GM12878 (cell line): ENCODE data around the gene EP300. TPM values are rescaled to one million over a fixed set of nuclear protein-coding genes. Genes with fewer than 3 reads are reported as not detected.

ENCODE experiments used
- ATAC-seq: fragments of 200-7000 bp; cut with Tn5 transposase; 3 replicates; pipeline ENCODE4 v1.9.1; 2020; ENCODE audit warnings: mild to moderate bottlenecking, moderate library complexity
- BruUV-seq: library from RNA; stranded (reverse); fragments of 400-500 nt; replicated peaks from 2 replicates; lab custom pipeline; 2021; lab: Mats Ljungman, UMichigan
- CTCF ChIA-PET: fragments of 300-600 bp; sonication (Branson Sonifier 250); formaldehyde crosslinking; extraction: SDS; loops from one replicate; lab custom pipeline; 2021; ENCODE audit warnings: inconsistent platforms; lab: Yijun Ruan, JAX
- POLR2A ChIA-PET: fragments of 350-600 bp; formaldehyde crosslinking; extraction: SDS; loops from one replicate; lab custom pipeline; 2021; ENCODE audit warnings: inconsistent platforms; lab: Charles Lee
- RAD21 ChIA-PET: fragments of 300-600 bp; sonication (Branson Sonifier 250); formaldehyde crosslinking; loops from one replicate; lab custom pipeline; 2023; ENCODE audit warnings: antibody characterized with exemption; ENCODE audit not compliant: unreplicated experiment; lab: Charles Lee
- SMC1A ChIA-PET: fragments of 300-600 bp; sonication (Branson Sonifier 250); formaldehyde crosslinking; loops from one replicate; lab custom pipeline; 2023; ENCODE audit not compliant: unreplicated experiment, uncharacterized antibody; lab: Charles Lee
- DNase-seq: peaks from one replicate; pipeline ENCODE4 v3.0.0-alpha.2; 2011; ENCODE audit warnings: low read depth, low spot score
- FAIRE-seq: peaks from 3 replicates; lab custom pipeline; 2011; peaks lifted over from hg19 to GRCh38; lab: Jason Lieb, UNC
- H2AFZ ChIP-seq: 2 replicates; pipeline ENCODE4 v1.6.0; 2011; ENCODE audit warnings: low read depth, low read length, control low read depth; ENCODE audit not compliant: control insufficient read depth
- H3K27ac ChIP-seq: 2 replicates; pipeline ENCODE4 v1.5.1; 2011; ENCODE audit warnings: control low read depth; ENCODE audit not compliant: control insufficient read depth, insufficient read depth
- H3K27me3 ChIP-seq, 2 experiments: replicated peaks in 1 of 2; 2 replicates each; pipeline versions ENCODE4 v1.6.0 to v1.6.1; 2011; ENCODE audit warnings: low read length in 1 of 2; ENCODE audit not compliant: control insufficient read depth in 2 of 2, insufficient read depth in 2 of 2
- H3K36me3 ChIP-seq, 2 experiments: 2 replicates each; pipeline ENCODE4 v1.5.1; 2011; ENCODE audit warnings: low read length in 1 of 2; ENCODE audit not compliant: control insufficient read depth in 2 of 2, insufficient read depth in 2 of 2
- H3K4me1 ChIP-seq: 2 replicates; pipeline ENCODE4 v1.6.1; 2011; ENCODE audit warnings: mild to moderate bottlenecking, low read length, moderate library complexity, mixed read lengths; ENCODE audit not compliant: control insufficient read depth, insufficient read depth
- H3K4me2 ChIP-seq: 2 replicates; pipeline ENCODE4 v1.6.0; 2011; ENCODE audit warnings: control low read depth; ENCODE audit not compliant: control insufficient read depth, insufficient read depth
- H3K4me3 ChIP-seq: fragments of 200-600 bp; sonication (generic); 2 replicates; pipeline ENCODE4 v1.5.1; 2016
- H3K79me2 ChIP-seq: 2 replicates; pipeline ENCODE4 v1.6.0; 2011; ENCODE audit warnings: low read length; ENCODE audit not compliant: control insufficient read depth, insufficient read depth
- H3K9ac ChIP-seq: 2 replicates; pipeline ENCODE4 v1.8.0; 2011; ENCODE audit warnings: low read length, control low read depth, mixed read lengths; ENCODE audit not compliant: control insufficient read depth, insufficient read depth
- H3K9me3 ChIP-seq: replicated peaks from 3 replicates; pipeline ENCODE4 v1.5.1; 2011; ENCODE audit warnings: mild to moderate bottlenecking, low read length; ENCODE audit not compliant: control insufficient read depth, insufficient read depth
- H4K20me1 ChIP-seq: 2 replicates; pipeline ENCODE4 v1.6.0; 2011; ENCODE audit not compliant: control insufficient read depth, insufficient read depth
- CEBPZ ChIP-seq: fragments of 150-350 bp; IDR thresholded peaks from 2 replicates; pipeline ENCODE4 v1.6.1; 2016; ENCODE audit warnings: low read depth, low read length
- CREB1 ChIP-seq: IDR thresholded peaks from 2 replicates; pipeline ENCODE4 v1.6.1; 2012; ENCODE audit warnings: low read depth, mild to moderate bottlenecking, inconsistent platforms
- E4F1 ChIP-seq: fragments of 450-650 bp; IDR thresholded peaks from 2 replicates; pipeline ENCODE4 v1.6.1; 2018; ENCODE audit warnings: borderline replicate concordance, mild to moderate bottlenecking; ENCODE audit not compliant: partially characterized antibody
- LARP7 ChIP-seq: fragments of 450-650 bp; IDR thresholded peaks from 2 replicates; pipeline ENCODE4 v1.6.1; 2017; ENCODE audit warnings: mild to moderate bottlenecking
- PKNOX1 ChIP-seq: fragments of 450-650 bp; IDR thresholded peaks from 2 replicates; pipeline ENCODE4 v1.6.1; 2016; ENCODE audit warnings: mild to moderate bottlenecking
- RAD51 ChIP-seq: fragments of 450-650 bp; IDR thresholded peaks from 2 replicates; pipeline ENCODE4 v1.6.1; 2016; ENCODE audit warnings: moderate library complexity, mild to moderate bottlenecking, inconsistent platforms
- RUNX3 ChIP-seq: IDR thresholded peaks from 2 replicates; pipeline ENCODE4 v1.6.1; 2012; ENCODE audit warnings: low read length, inconsistent platforms
- ZBED1 ChIP-seq: IDR thresholded peaks from 2 replicates; pipeline ENCODE4 v1.6.1; 2016; ENCODE audit warnings: borderline replicate concordance
- WGBS: methylation state at CpG from one replicate; pipeline ENCODE4 v1.1.6; 2016; ENCODE audit warnings: low lambda C conversion rate; ENCODE audit not compliant: insufficient replicate concordance, insufficient coverage; ENCODE audit errors: missing lambda C conversion rate; 5-methylcytosine and 5-hydroxymethylcytosine counted together
- in situ Hi-C: fragments of 300-500 bp; cut with MboI; formaldehyde crosslinking; loops from 9 replicates; pipeline ENCODE4 v1.14.3; 2018; ENCODE audit warnings: mixed read lengths
- intact Hi-C: fragments of 100-400 bp; cut with micrococcal nuclease; formaldehyde crosslinking; loops from one replicate; pipeline ENCODE4 v1.14.2; 2022; ENCODE audit not compliant: unreplicated experiment
- polyA plus RNA-seq, 11 experiments: library from polyadenylated mRNA; depleted of rRNA in 4 of 11; unstranded in 6 of 11; stranded (reverse) in 5 of 11; fragments of >200 nt; fragmentation: Nextera tagmentation in 4 of 11; fragmentation: Illumina TruSeq in 1 of 11; extraction: Ambion mirVana in 4 of 11; extraction: Trizol in 1 of 11; gene quantifications; 1 replicate in 1 of 11; 2 replicates in 10 of 11; pipeline versions ENCODE4 v1.2.1 to v1.2.3, GENCODE V29; 2011 to 2016; ENCODE audit warnings: inconsistent platforms in 2 of 11, missing spikeins in 2 of 11, low read depth in 1 of 11
- total RNA-seq, 4 experiments: library from RNA; depleted of rRNA in 3 of 4; stranded (reverse); fragments of >200 nt in 3 of 4; fragmentation: Illumina TruSeq in 1 of 4; extraction: Trizol in 1 of 4; gene quantifications; 2 replicates each; pipeline versions ENCODE4 v1.2.1 to v1.2.3, GENCODE V29; 2013 to 2021

The EP300 gene
- total and polyA plus RNA-seq, 10 of the 15 experiments (the other 5 are each of a cell fraction or from before 2014, with no cell fraction given) = 5.5 to 48.5 (median 23.6) TPM

GRCh38 chr22:41157083-41157482 is 64.7 kb downstream of the EP300 start:
- Histone ChIP-seq H3K4me2 (no peak overlapping the region), H3K27me3 (no peaks in the 10 kb centered on the region), H3K79me2 (no peaks in the 10 kb centered on the region), H3K36me3 (peaks cover 20 to 66% of the 10 kb centered on the region in 2 experiments), H3K27ac (no peak overlapping the region), H2AFZ (no peak overlapping the region), H3K9me3 (no peaks in the 10 kb centered on the region), H4K20me1 (no peaks in the 10 kb centered on the region), H3K4me3 (no peak overlapping the region), H3K4me1 (no peaks in the 10 kb centered on the region), H3K9ac (no peak overlapping the region)
- in situ Hi-C loops = no loop called here
- no TSS peak for BruUV-seq
- SMC1A ChIA-PET = no interaction called here
- FAIRE-seq = no peak
- ATAC-seq = no peak
- intact Hi-C loops = no loop called here
- no peak for DNase-seq
- RAD21 ChIA-PET = no interaction called here
- TF ChIP-seq ZBED1 = no peak
- POLR2A ChIA-PET = interaction anchor here (0.7 kb wide), 1 partner anchor 477 kb away, joined by 3 read pairs; no protein-coding TSS in a partner anchor
- CTCF ChIA-PET = interaction anchor here (2.4 kb wide), 1 partner anchor 235 kb away, joined by 10 read pairs; no protein-coding TSS in a partner anchor
- WGBS = 99% methylated on average over 4 of the region's 4 CpGs

GRCh38 chr22:41169157-41169556 is 76.8 kb downstream of the EP300 start:
- no peak for DNase-seq
- no peak for ATAC-seq
- in situ Hi-C loops = no loop called here
- intact Hi-C loops = no loop called here
- Histone ChIP-seq H3K4me2 (no peak overlapping the region), H3K27me3 (no peaks in the 10 kb centered on the region), H3K9ac (no peak overlapping the region), H3K27ac (no peak overlapping the region), H3K4me1 (no peaks in the 10 kb centered on the region), H4K20me1 (no peaks in the 10 kb centered on the region), H3K9me3 (no peaks in the 10 kb centered on the region), H3K4me3 (no peak overlapping the region), H3K79me2 (no peaks in the 10 kb centered on the region), H2AFZ (no peak overlapping the region), H3K36me3 (peaks cover 19 to 41% of the 10 kb centered on the region in 2 experiments)
- RAD21 ChIA-PET = interaction anchor here (1.2 kb wide), 1 partner anchor 168 kb away, joined by 3 read pairs; no protein-coding TSS in a partner anchor
- FAIRE-seq = no peak
- CTCF ChIA-PET = interaction anchor here (1.2 kb wide), 1 partner anchor 247 kb away, joined by 3 read pairs; no protein-coding TSS in a partner anchor
- BruUV-seq = no TSS peak
- POLR2A ChIA-PET = no interaction called here
- no peak for TF ChIP-seq RUNX3
- no peak for TF ChIP-seq RAD51
- no peak for TF ChIP-seq PKNOX1
- TF ChIP-seq CREB1 = no peak
- no peak for TF ChIP-seq CEBPZ
- no peak for TF ChIP-seq E4F1
- no peak for TF ChIP-seq LARP7
- 79% methylated on average over 8 of the region's 8 CpGs for WGBS
- SMC1A ChIA-PET = interaction anchor here (0.7 to 1.6 kb wide), 2 partner anchors 190 to 246 kb away, joined by 3 to 7 read pairs; no protein-coding TSS in a partner anchor
